Body of pancreas (tissue), 4 donors: ENCODE data around the gene MFAP2.

Experiments
- CTCF ChIP-seq, 7 experiments: fragments of 450-650 bp in 4 of 7; fragments of 200-600 bp in 3 of 7; sonication (generic) in 3 of 7; IDR thresholded peaks; one replicate each; pipeline ENCODE4 v1.5.1; 2016 to 2019; ENCODE audit warnings: antibody characterized with exemption in 7 of 7
- POLR2A ChIP-seq, 3 donors: fragments of 450-650 bp; IDR thresholded peaks; one replicate each; pipeline ENCODE4 v1.6.1; 2016; ENCODE audit warnings: antibody characterized with exemption in 3 of 3, mild to moderate bottlenecking in 2 of 3

GRCh38 chr1:16986560-16986959 lies 6.1 kb upstream of the MFAP2 start:
- no peak for TF ChIP-seq POLR2A (IDR thresholded peaks at IDR 0.05)
- no peak for TF ChIP-seq CTCF (IDR thresholded peaks at IDR 0.05)
